Measurements from ENCODE around the gene MRTFB.

MRTFB gene

GRCh38 chr16:14101415-14101814 is 30.3 kb downstream of the MRTFB start:
- Histone ChIP-seq H3K27me3 (ENCODE audit: insufficient read depth, low read length) (no peaks in the 10 kb centered on the region), H3K9me3 (ENCODE audit: low read length) (no peaks in the 10 kb centered on the region), H3K4me1 (ENCODE audit: insufficient read depth, low read length) (peaks cover 14% of the 10 kb centered on the region), H3K4me3 (ENCODE audit: low read length) (no peak overlapping the region), H3K36me3 (ENCODE audit: insufficient read depth, low read length) (no peaks in the 10 kb centered on the region), H2AFZ (ENCODE audit: low read depth, low read length) (no peak overlapping the region)

GRCh38 chr16:14102925-14103720 is 32.0 kb downstream of the MRTFB start:
- no peaks in the 10 kb centered on the region for H3K9me3 ChIP-seq (ENCODE audit: low read length)
- H3K27me3 ChIP-seq (ENCODE audit: insufficient read depth, low read length), result no peaks in the 10 kb centered on the region
- H3K36me3 ChIP-seq (ENCODE audit: insufficient read depth, low read length), result no peaks in the 10 kb centered on the region
- no peak overlapping the region for H3K4me3 ChIP-seq (ENCODE audit: low read length)
- no peak overlapping the region for H2AFZ ChIP-seq (ENCODE audit: low read depth, low read length)
- H3K4me1 ChIP-seq (ENCODE audit: insufficient read depth, low read length), result peaks cover under 1% of the 10 kb centered on the region

- H3K4me1 ChIP-seq (ENCODE audit: insufficient read depth, low read length), result peaks cover 2% of the 10 kb centered on the region
- H3K27me3 ChIP-seq (ENCODE audit: insufficient read depth, low read length), result no peaks in the 10 kb centered on the region
- H3K4me3 ChIP-seq (ENCODE audit: low read length), result no peak overlapping the region
- no peak overlapping the region for H2AFZ ChIP-seq (ENCODE audit: low read depth, low read length)
- H3K36me3 ChIP-seq (ENCODE audit: insufficient read depth, low read length), result no peaks in the 10 kb centered on the region
- no peaks in the 10 kb centered on the region for H3K9me3 ChIP-seq (ENCODE audit: low read length)
These were observed 32.9 kb downstream of the MRTFB start for GRCh38 chr16:14104066-14104465.

- H3K36me3 ChIP-seq (ENCODE audit: insufficient read depth, low read length), result no peaks in the 10 kb centered on the region
- no peaks in the 10 kb centered on the region for H3K27me3 ChIP-seq (ENCODE audit: insufficient read depth, low read length)
- peaks cover 3% of the 10 kb centered on the region for H3K4me1 ChIP-seq (ENCODE audit: insufficient read depth, low read length)
- no peak overlapping the region for H2AFZ ChIP-seq (ENCODE audit: low read depth, low read length)
- no peaks in the 10 kb centered on the region for H3K9me3 ChIP-seq (ENCODE audit: low read length)
- no peak overlapping the region for H3K4me3 ChIP-seq (ENCODE audit: low read length)
These were observed 34.7 kb downstream of the MRTFB start for GRCh38 chr16:14105760-14106375.

- Histone ChIP-seq H2AFZ (ENCODE audit: low read depth, low read length) (no peak overlapping the region), H3K27me3 (ENCODE audit: insufficient read depth, low read length) (no peaks in the 10 kb centered on the region), H3K4me3 (ENCODE audit: low read length) (no peak overlapping the region), H3K36me3 (ENCODE audit: insufficient read depth, low read length) (no peaks in the 10 kb centered on the region), H3K9me3 (ENCODE audit: low read length) (no peaks in the 10 kb centered on the region), H3K4me1 (ENCODE audit: insufficient read depth, low read length) (peaks cover 3% of the 10 kb centered on the region)
These were observed 35.3 kb downstream of the MRTFB start for GRCh38 chr16:14106457-14106856.

GRCh38 chr16:14106961-14107360 is 35.8 kb downstream of the MRTFB start:
- H3K36me3 ChIP-seq (ENCODE audit: insufficient read depth, low read length), result no peaks in the 10 kb centered on the region

GRCh38 chr16:14109077-14109775 is 38.1 kb downstream of the MRTFB start:
- Histone ChIP-seq H3K4me1 (ENCODE audit: insufficient read depth, low read length) (peaks cover 3% of the 10 kb centered on the region), H3K27me3 (ENCODE audit: insufficient read depth, low read length) (no peaks in the 10 kb centered on the region), H3K36me3 (ENCODE audit: insufficient read depth, low read length) (no peaks in the 10 kb centered on the region), H3K4me3 (ENCODE audit: low read length) (no peak overlapping the region), H2AFZ (ENCODE audit: low read depth, low read length) (no peak overlapping the region), H3K9me3 (ENCODE audit: low read length) (no peaks in the 10 kb centered on the region)

More at GRCh38 chr16:14106961-14107360, 35.8 kb downstream of the MRTFB start:
- H2AFZ ChIP-seq (ENCODE audit: low read depth, low read length), result no peak overlapping the region
- H3K9me3 ChIP-seq (ENCODE audit: low read length), result no peaks in the 10 kb centered on the region
- no peaks in the 10 kb centered on the region for H3K27me3 ChIP-seq (ENCODE audit: insufficient read depth, low read length)
- peaks cover 3% of the 10 kb centered on the region for H3K4me1 ChIP-seq (ENCODE audit: insufficient read depth, low read length)
- no peak overlapping the region for H3K4me3 ChIP-seq (ENCODE audit: low read length)

- Histone ChIP-seq H3K27me3 (ENCODE audit: insufficient read depth, low read length) (no peaks in the 10 kb centered on the region), H3K4me1 (ENCODE audit: insufficient read depth, low read length) (peaks cover 3% of the 10 kb centered on the region), H3K4me3 (ENCODE audit: low read length) (no peak overlapping the region), H3K36me3 (ENCODE audit: insufficient read depth, low read length) (no peaks in the 10 kb centered on the region), H2AFZ (ENCODE audit: low read depth, low read length) (no peak overlapping the region), H3K9me3 (ENCODE audit: low read length) (no peaks in the 10 kb centered on the region)
These were observed 38.9 kb downstream of the MRTFB start for GRCh38 chr16:14109782-14110727.

GRCh38 chr16:14110728-14111251 is 39.7 kb downstream of the MRTFB start:
- no peaks in the 10 kb centered on the region for H3K9me3 ChIP-seq (ENCODE audit: low read length)
- H2AFZ ChIP-seq (ENCODE audit: low read depth, low read length), result no peak overlapping the region
- no peaks in the 10 kb centered on the region for H3K27me3 ChIP-seq (ENCODE audit: insufficient read depth, low read length)
- H3K4me3 ChIP-seq (ENCODE audit: low read length), result no peak overlapping the region
- H3K36me3 ChIP-seq (ENCODE audit: insufficient read depth, low read length), result no peaks in the 10 kb centered on the region
- H3K4me1 ChIP-seq (ENCODE audit: insufficient read depth, low read length), result peaks cover 3% of the 10 kb centered on the region

- Histone ChIP-seq H3K4me3 (ENCODE audit: low read length) (no peak overlapping the region), H3K9me3 (ENCODE audit: low read length) (no peaks in the 10 kb centered on the region), H3K36me3 (ENCODE audit: insufficient read depth, low read length) (no peaks in the 10 kb centered on the region), H3K27me3 (ENCODE audit: insufficient read depth, low read length) (no peaks in the 10 kb centered on the region), H3K4me1 (ENCODE audit: insufficient read depth, low read length) (peaks cover 3% of the 10 kb centered on the region), H2AFZ (ENCODE audit: low read depth, low read length) (no peak overlapping the region)
These were observed 40.8 kb downstream of the MRTFB start for GRCh38 chr16:14111713-14112538.

GRCh38 chr16:14112539-14112856 is 41.4 kb downstream of the MRTFB start:
- H3K27me3 ChIP-seq (ENCODE audit: insufficient read depth, low read length), result no peaks in the 10 kb centered on the region
- no peak overlapping the region for H2AFZ ChIP-seq (ENCODE audit: low read depth, low read length)
- H3K36me3 ChIP-seq (ENCODE audit: insufficient read depth, low read length), result no peaks in the 10 kb centered on the region
- H3K9me3 ChIP-seq (ENCODE audit: low read length), result no peaks in the 10 kb centered on the region
- H3K4me1 ChIP-seq (ENCODE audit: insufficient read depth, low read length), result peaks cover 3% of the 10 kb centered on the region
- no peak overlapping the region for H3K4me3 ChIP-seq (ENCODE audit: low read length)

GRCh38 chr16:14113344-14113743 is 42.2 kb downstream of the MRTFB start:
- Histone ChIP-seq H3K9me3 (ENCODE audit: low read length) (no peaks in the 10 kb centered on the region), H2AFZ (ENCODE audit: low read depth, low read length) (no peak overlapping the region), H3K36me3 (ENCODE audit: insufficient read depth, low read length) (no peaks in the 10 kb centered on the region), H3K27me3 (ENCODE audit: insufficient read depth, low read length) (no peaks in the 10 kb centered on the region), H3K4me3 (ENCODE audit: low read length) (no peak overlapping the region), H3K4me1 (ENCODE audit: insufficient read depth, low read length) (peaks cover 3% of the 10 kb centered on the region)
